Activated gamma-delta T cell treated with Interleukin-2 at 50 U/mL for 16 hours (primary cell): Measurements from ENCODE around the gene ENPP6.
"Not testable (repeated sequence)": the region's sequence is repeated elsewhere in the genome, so short reads cannot be mapped to it uniquely, and the experiment has no call there.

ENCODE experiments used
- DNase-seq: peaks from one replicate; pipeline ENCODE4 v3.0.0-alpha.2; 2020

The ENPP6 gene

GRCh38 chr4:184234155-184234554, 16.5 kb upstream of the ENPP6 start:
- no peak for DNase-seq

GRCh38 chr4:184232975-184233374, 15.3 kb upstream of the ENPP6 start:
- no peak for DNase-seq

GRCh38 chr4:184232202-184232601, 14.5 kb upstream of the ENPP6 start:
- DNase-seq = no peak

GRCh38 chr4:184231573-184231972, 13.9 kb upstream of the ENPP6 start:
- no peak for DNase-seq

- no peak for DNase-seq
These were observed 10.5 kb upstream of the ENPP6 start for GRCh38 chr4:184228056-184228705.

GRCh38 chr4:184216515-184216914, 1.2 kb downstream of the ENPP6 start:
- no peak for DNase-seq

GRCh38 chr4:184215709-184216328, 1.9 kb downstream of the ENPP6 start:
- no peak for DNase-seq

GRCh38 chr4:184214931-184215330, 2.7 kb downstream of the ENPP6 start:
- no peak for DNase-seq

GRCh38 chr4:184207734-184208607, 9.7 kb downstream of the ENPP6 start:
- not testable (repeated sequence) for DNase-seq

GRCh38 chr4:184205243-184205642, 12.4 kb downstream of the ENPP6 start:
- no peak for DNase-seq

GRCh38 chr4:184203300-184203699, 14.4 kb downstream of the ENPP6 start:
- no peak for DNase-seq

- DNase-seq = no peak
These were observed 16.5 kb downstream of the ENPP6 start for GRCh38 chr4:184201179-184201578.

- no peak for DNase-seq
These were observed 17.4 kb downstream of the ENPP6 start for GRCh38 chr4:184200296-184200695.

GRCh38 chr4:184199780-184200179, 17.9 kb downstream of the ENPP6 start:
- DNase-seq = no peak

- no peak for DNase-seq
These were observed 19.5 kb downstream of the ENPP6 start for GRCh38 chr4:184198190-184198589.

- DNase-seq = no peak
These were observed 20.1 kb downstream of the ENPP6 start for GRCh38 chr4:184197536-184198082.

GRCh38 chr4:184196730-184197385, 20.8 kb downstream of the ENPP6 start:
- no peak for DNase-seq

GRCh38 chr4:184193556-184194525, 23.8 kb downstream of the ENPP6 start:
- DNase-seq = no peak

- DNase-seq = no peak
These were observed 24.7 kb downstream of the ENPP6 start for GRCh38 chr4:184192933-184193332.

- no peak for DNase-seq
These were observed 26.4 kb downstream of the ENPP6 start for GRCh38 chr4:184191267-184191666.

GRCh38 chr4:184190711-184191110, 27.0 kb downstream of the ENPP6 start:
- DNase-seq = no peak

- DNase-seq = no peak
These were observed 27.7 kb downstream of the ENPP6 start for GRCh38 chr4:184189966-184190365.
